Stimulated activated CD4-positive, alpha-beta T cell treated with anti-CD3 and anti-CD28 coated beads, Interleukin-2, amount 100 ng/mL, for 4 hours (primary cell): ENCODE data around the gene NOXRED1.
A peak's percentile ranks its signal among the peaks of the same experiment; 100 is the strongest.
"Not testable (repeated sequence)": the region's sequence is repeated elsewhere in the genome, so short reads cannot be mapped to it uniquely, and the experiment has no call there.

Experiments
- DNase-seq: peaks from one replicate; pipeline ENCODE4 v3.0.0-alpha.2; 2020; ENCODE audit warnings: low read depth

NOXRED1 gene

GRCh38 chr14:77423423-77423822 is at the start of gene NOXRED1:
Gene NOXRED1 (minus strand): TSS chr14:77423523. CDS start chr14:77422889, 634 bp downstream.
- DNase-seq, result no peak

- no peak for DNase-seq
Measured at GRCh38 chr14:77470224-77470870, 47.0 kb upstream of the NOXRED1 start.

- no peak for DNase-seq
Measured at GRCh38 chr14:77469539-77469938, 46.2 kb upstream of the NOXRED1 start.

- no peak for DNase-seq
Measured at GRCh38 chr14:77469067-77469505, 45.8 kb upstream of the NOXRED1 start.

GRCh38 chr14:77467801-77468200 is 44.5 kb upstream of the NOXRED1 start:
- no peak for DNase-seq

GRCh38 chr14:77459072-77459723 is 35.9 kb upstream of the NOXRED1 start:
- peak; percentile 46 for DNase-seq

- DNase-seq, result no peak
Measured at GRCh38 chr14:77458249-77458950, 35.1 kb upstream of the NOXRED1 start.

- DNase-seq, result peak; percentile 93
Measured at GRCh38 chr14:77457522-77458248, 34.4 kb upstream of the NOXRED1 start, which contains the start of the genes AHSA1 and VIPAS39. Gene AHSA1 (plus strand): TSS chr14:77458093. CDS start chr14:77458190, 97 bp downstream. Gene VIPAS39 (minus strand): TSS chr14:77457601. CDS start chr14:77454102, 3,499 bp downstream.

GRCh38 chr14:77457115-77457521 is 33.8 kb upstream of the NOXRED1 start:
- no peak for DNase-seq

- DNase-seq, result no peak
Measured at GRCh38 chr14:77455966-77456640, 32.8 kb upstream of the NOXRED1 start.

- DNase-seq, result no peak
Measured at GRCh38 chr14:77442196-77442595, 18.9 kb upstream of the NOXRED1 start.

GRCh38 chr14:77439861-77440260 is 16.5 kb upstream of the NOXRED1 start:
- no peak for DNase-seq

- no peak for DNase-seq
Measured at GRCh38 chr14:77438596-77438995, 15.3 kb upstream of the NOXRED1 start.

- DNase-seq, result no peak
Measured at GRCh38 chr14:77436042-77436441, 12.7 kb upstream of the NOXRED1 start.

GRCh38 chr14:77426396-77426795 is 3.1 kb upstream of the NOXRED1 start:
- no peak for DNase-seq

GRCh38 chr14:77424862-77425261 is 1.5 kb upstream of the NOXRED1 start:
- no peak for DNase-seq

- DNase-seq, result no peak
Measured at GRCh38 chr14:77421201-77421600, 2.1 kb downstream of the NOXRED1 start.

- DNase-seq, result no peak
Measured at GRCh38 chr14:77416836-77417235, 6.5 kb downstream of the NOXRED1 start.

GRCh38 chr14:77416098-77416497 is 7.2 kb downstream of the NOXRED1 start:
- not testable (repeated sequence) for DNase-seq

GRCh38 chr14:77415403-77416030 is 7.8 kb downstream of the NOXRED1 start:
- not testable (repeated sequence) for DNase-seq

GRCh38 chr14:77409131-77409533 is 14.2 kb downstream of the NOXRED1 start:
- DNase-seq, result no peak
